Activated B cell treated with CpG ODN at 0.5 μM for 24 hours (primary cell): ENCODE results near the gene GRM4. TPM values are rescaled to one million over a fixed set of nuclear protein-coding genes. Genes with fewer than 3 reads are reported as not detected.
"Not testable (repeated sequence)": the region's sequence is repeated elsewhere in the genome, so short reads cannot be mapped to it uniquely, and the experiment has no call there.

ENCODE experiments used
- ATAC-seq: fragments of 200-7000 bp; cut with Tn5 transposase; one replicate; pipeline ENCODE4 v1.10.0; 2021; ENCODE audit warnings: low read depth, mild to moderate bottlenecking, moderate library complexity
- CTCF ChIA-PET: fragments of 350-600 bp; sonication (Branson Sonifier 250); formaldehyde crosslinking; loops from one replicate; lab custom pipeline; 2021; ENCODE audit warnings: antibody characterized with exemption; lab: Charles Lee
- POLR2A ChIA-PET: fragments of 350-600 bp; sonication (Branson Sonifier 250); formaldehyde crosslinking; loops from one replicate; lab custom pipeline; 2021; ENCODE audit warnings: antibody characterized with exemption; lab: Charles Lee
- DNase-seq: peaks from one replicate; pipeline ENCODE4 v3.0.0; 2022
- H3K27ac Mint-ChIP-seq: one replicate; pipeline ENCODE4 v1.8.0; 2020; ENCODE audit warnings: mixed read lengths
- H3K27me3 Mint-ChIP-seq: one replicate; pipeline ENCODE4 v1.8.0; 2021; ENCODE audit warnings: mixed read lengths
- H3K36me3 Mint-ChIP-seq: one replicate; pipeline ENCODE4 v1.8.0; 2021; ENCODE audit warnings: low read depth, mixed read lengths
- H3K4me1 Mint-ChIP-seq: one replicate; pipeline ENCODE4 v1.8.0; 2021; ENCODE audit warnings: mixed read lengths
- H3K4me3 Mint-ChIP-seq: one replicate; pipeline ENCODE4 v1.8.0; 2020; ENCODE audit warnings: mild to moderate bottlenecking, mixed read lengths
- H3K9me3 Mint-ChIP-seq: one replicate; pipeline ENCODE4 v1.8.0; 2020; ENCODE audit warnings: mixed read lengths
- intact Hi-C: fragments of 100-400 bp; cut with micrococcal nuclease; formaldehyde crosslinking; loops from one replicate; pipeline ENCODE4 v1.15.1; 2024
- total RNA-seq: library from RNA; stranded (reverse); gene quantifications from 2 replicates; pipeline ENCODE4 v1.2.3, GENCODE V29; 2022
- TF ChIP-seq, protein P1 (sequence below): fragments of 200-600 bp; IDR thresholded peaks from one replicate; pipeline ENCODE4 v1.8.0; 2022; ENCODE audit warnings: antibody characterized with exemption, mild to moderate bottlenecking

Gene GRM4
- total RNA-seq, 1 donor from 2014 or later = not detected

DNA sequence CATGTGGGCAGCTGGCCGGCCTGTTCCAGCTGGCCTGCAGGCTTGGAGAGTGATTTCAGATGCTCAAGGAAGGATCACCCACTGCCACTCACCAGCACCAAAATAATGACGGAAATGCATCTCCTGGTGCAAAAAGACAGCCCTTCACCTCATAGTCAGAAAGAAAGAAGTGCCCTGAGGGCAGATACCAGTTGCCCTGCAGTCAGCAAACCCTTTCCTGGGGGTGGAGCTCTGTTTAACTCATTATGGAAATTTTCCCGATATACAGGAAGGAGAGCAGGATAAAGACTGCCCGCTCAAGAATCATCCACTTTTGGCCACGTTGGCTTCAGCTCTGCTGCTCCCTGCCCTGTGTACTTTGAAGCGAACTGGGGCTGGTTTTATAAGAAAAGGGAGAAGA lies 127.9 kb downstream of the GRM4 start:
- Mint-ChIP-seq H3K4me1 (no peaks in the 10 kb centered on the region), H3K9me3 (no peaks in the 10 kb centered on the region), H3K4me3 (no peak overlapping the region), H3K27ac (no peak overlapping the region), H3K36me3 (no peaks in the 10 kb centered on the region), H3K27me3 (peaks cover 7% of the 10 kb centered on the region)
- TF ChIP-seq, protein P1, sequence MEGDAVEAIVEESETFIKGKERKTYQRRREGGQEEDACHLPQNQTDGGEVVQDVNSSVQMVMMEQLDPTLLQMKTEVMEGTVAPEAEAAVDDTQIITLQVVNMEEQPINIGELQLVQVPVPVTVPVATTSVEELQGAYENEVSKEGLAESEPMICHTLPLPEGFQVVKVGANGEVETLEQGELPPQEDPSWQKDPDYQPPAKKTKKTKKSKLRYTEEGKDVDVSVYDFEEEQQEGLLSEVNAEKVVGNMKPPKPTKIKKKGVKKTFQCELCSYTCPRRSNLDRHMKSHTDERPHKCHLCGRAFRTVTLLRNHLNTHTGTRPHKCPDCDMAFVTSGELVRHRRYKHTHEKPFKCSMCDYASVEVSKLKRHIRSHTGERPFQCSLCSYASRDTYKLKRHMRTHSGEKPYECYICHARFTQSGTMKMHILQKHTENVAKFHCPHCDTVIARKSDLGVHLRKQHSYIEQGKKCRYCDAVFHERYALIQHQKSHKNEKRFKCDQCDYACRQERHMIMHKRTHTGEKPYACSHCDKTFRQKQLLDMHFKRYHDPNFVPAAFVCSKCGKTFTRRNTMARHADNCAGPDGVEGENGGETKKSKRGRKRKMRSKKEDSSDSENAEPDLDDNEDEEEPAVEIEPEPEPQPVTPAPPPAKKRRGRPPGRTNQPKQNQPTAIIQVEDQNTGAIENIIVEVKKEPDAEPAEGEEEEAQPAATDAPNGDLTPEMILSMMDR = no peak
- DNase-seq = no peak
- ChIA-PET POLR2A (no interaction called here), CTCF (no interaction called here)
- intact Hi-C loops = no loop called here
- ATAC-seq = no peak

DNA sequence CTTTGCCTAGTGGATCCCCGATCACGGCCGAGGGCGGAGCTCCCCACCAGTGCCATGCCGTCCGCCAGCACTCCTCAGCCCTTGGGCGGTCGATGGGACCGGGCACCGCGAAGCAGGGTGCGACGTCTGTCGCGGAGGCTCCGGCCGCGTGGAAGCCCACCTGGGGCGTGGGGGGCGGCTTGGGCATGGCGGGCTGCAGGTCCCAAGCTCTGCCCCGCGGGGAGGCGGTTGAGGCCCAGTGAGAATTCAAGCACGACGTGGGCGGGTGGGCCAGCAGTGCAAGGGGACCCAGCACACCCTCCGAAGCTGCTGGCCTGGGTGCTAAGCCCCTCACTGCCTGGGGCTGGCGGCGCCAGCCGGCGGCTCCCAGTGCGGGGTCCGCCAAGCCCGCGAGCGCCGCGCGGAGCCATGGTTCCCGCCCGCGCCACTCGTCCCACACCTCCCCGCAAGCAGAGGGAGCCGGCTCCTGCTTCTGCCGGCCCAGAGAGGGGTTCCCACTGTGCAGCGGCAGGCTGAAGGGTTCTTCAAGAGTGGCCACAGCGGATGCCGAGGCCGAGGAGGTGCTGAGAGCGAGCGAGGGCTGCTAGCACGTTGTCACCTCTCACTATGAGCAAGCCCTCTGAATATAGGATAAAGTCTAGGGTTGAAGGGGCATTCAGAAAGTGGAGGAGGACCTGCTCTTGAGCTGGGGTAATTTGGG lies 128.6 kb downstream of the GRM4 start:
- Mint-ChIP-seq H3K36me3 (no peaks in the 10 kb centered on the region), H3K9me3 (no peaks in the 10 kb centered on the region), H3K27me3 (peaks cover 4% of the 10 kb centered on the region), H3K4me3 (no peak overlapping the region), H3K27ac (no peak overlapping the region), H3K4me1 (no peaks in the 10 kb centered on the region)
- no peak for DNase-seq
- no peak for ATAC-seq
- intact Hi-C loops = no loop called here
- ChIA-PET POLR2A (interaction anchor here (0.5 kb wide), 1 partner anchor 739 kb away, joined by 7 read pairs; no protein-coding TSS in a partner anchor), CTCF (no interaction called here)
- TF ChIP-seq, protein P1 = no peak

DNA sequence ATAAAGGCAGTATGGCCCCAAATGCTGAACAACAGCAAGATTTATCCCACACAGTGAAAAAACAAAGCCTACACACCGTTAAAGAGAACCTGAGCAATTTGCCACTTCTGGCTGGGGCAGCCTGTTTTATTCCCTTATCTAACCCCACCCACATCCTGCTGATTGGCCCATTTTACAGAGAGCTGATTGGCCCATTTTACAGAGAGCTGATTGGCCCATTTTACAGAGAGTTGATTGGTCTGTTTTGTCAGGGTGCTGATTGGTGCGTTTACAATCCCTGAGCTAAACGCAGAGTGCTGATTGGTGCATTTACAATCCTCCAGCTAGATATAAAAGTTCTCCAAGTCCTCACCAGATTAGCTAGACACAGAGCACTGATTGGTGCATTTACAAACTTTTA lies 129.3 kb downstream of the GRM4 start:
- H3K27ac Mint-ChIP-seq, DNase-seq, ATAC-seq, H3K9me3 Mint-ChIP-seq, H3K4me1 Mint-ChIP-seq, H3K36me3 Mint-ChIP-seq, CTCF ChIA-PET, intact Hi-C loops, H3K4me3 Mint-ChIP-seq, H3K27me3 Mint-ChIP-seq: not testable (repeated sequence)
- POLR2A ChIA-PET = interaction anchor here (0.5 kb wide), 1 partner anchor 740 kb away, joined by 7 read pairs; no protein-coding TSS in a partner anchor

DNA sequence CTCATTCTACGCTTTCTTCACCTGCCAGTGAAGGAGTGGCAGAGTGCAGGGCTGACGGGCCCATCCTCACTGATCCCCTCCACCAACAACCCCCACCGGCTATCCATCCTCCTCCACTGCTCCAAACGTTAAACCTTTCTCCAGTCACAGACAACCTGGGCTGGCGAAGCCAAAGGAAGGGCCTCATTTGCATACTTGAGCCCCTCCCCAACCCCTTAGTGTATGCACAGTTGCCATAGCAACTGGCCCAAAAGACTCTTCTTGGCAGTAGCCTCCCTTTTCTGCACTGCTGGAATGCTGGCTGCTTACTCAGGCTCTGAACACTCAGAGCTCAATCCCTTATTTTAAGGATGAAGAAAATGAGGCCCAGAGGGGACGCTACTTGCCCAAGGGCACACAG lies 130.3 kb downstream of the GRM4 start:
- Mint-ChIP-seq H3K27me3 (no peaks in the 10 kb centered on the region), H3K9me3 (no peaks in the 10 kb centered on the region), H3K36me3 (no peaks in the 10 kb centered on the region), H3K27ac (no peak overlapping the region), H3K4me3 (no peak overlapping the region), H3K4me1 (no peaks in the 10 kb centered on the region)
- ChIA-PET CTCF (no interaction called here), POLR2A (no interaction called here)
- intact Hi-C loops = no loop called here
- ATAC-seq (no peak), DNase-seq (no peak)
- TF ChIP-seq, protein P1 = no peak

DNA sequence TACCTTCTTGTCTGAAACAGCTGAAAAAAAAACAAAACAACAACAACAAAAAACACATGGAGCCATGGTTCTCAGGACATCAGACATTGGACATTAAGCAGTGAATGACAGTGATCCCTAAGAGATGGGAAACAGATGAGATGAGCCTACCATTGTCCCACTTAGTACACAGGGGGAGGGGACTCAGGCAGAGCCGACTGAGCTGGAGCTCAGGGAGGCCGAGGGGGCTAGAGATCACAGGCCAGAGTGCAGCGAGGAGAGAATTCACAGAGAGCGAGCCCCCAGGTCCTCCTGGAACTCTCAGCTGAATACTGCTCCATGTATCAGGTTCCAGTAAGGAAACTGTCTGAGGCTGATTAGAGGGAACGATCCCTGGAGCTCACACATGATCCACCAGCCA lies 134.6 kb downstream of the GRM4 start:
- no peak overlapping the region for H3K4me3 Mint-ChIP-seq
- ChIA-PET CTCF (no interaction called here), POLR2A (no interaction called here)
- H3K4me1 Mint-ChIP-seq = no peaks in the 10 kb centered on the region
- H3K36me3 Mint-ChIP-seq = no peaks in the 10 kb centered on the region
- H3K9me3 Mint-ChIP-seq = no peaks in the 10 kb centered on the region
- intact Hi-C loops = no loop called here
- H3K27ac Mint-ChIP-seq = no peak overlapping the region
- H3K27me3 Mint-ChIP-seq = peaks cover 22% of the 10 kb centered on the region
- TF ChIP-seq, protein P1 = no peak
- DNase-seq (no peak), ATAC-seq (no peak)
